ENCODE measurements around the gene N4BP2L2.

N4BP2L2 gene

DNA sequence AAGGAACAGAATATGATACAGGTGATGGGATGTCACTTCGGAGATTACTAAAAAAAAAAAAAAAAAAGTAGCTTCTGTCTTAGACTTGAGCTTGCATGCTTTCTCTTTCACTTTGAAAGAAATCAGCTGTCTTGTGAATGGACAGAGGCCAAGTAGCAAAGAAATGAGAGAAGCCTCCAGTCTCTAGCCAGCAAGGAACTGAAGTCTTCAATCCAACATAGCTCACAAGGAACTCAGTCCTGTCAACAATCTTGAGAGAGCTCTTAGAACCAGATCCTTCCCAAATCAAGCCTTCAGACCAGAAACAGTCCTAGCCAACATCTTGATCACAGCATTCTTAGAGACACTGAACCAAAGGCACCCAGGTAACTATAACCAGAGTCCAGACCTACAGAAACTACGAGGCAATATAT lies 7.7 kb downstream of the N4BP2L2 start:
- no peak for DNase-seq (ENCODE audit: low read depth, low spot score)
- Histone ChIP-seq H3K4me1 (ENCODE audit: insufficient read depth, insufficient read length) (no peaks in the 10 kb centered on the region), H3K9ac (ENCODE audit: insufficient read length, low read depth) (no peak overlapping the region), H3K36me3 (ENCODE audit: insufficient read depth, insufficient read length, low read length) (peaks cover 52% of the 10 kb centered on the region), H3K27me3 (ENCODE audit: insufficient read depth, insufficient read length) (no peaks in the 10 kb centered on the region), H3K9me3 (ENCODE audit: insufficient read depth, low read length) (no peaks in the 10 kb centered on the region), H3K4me3 (ENCODE audit: insufficient read length, low read depth) (no peak overlapping the region)
- TF ChIP-seq YY1 (IDR thresholded peaks at IDR 0.05; ENCODE audit: insufficient read depth, insufficient read length) (no peak), ZNF274 (IDR thresholded peaks at IDR 0.05; ENCODE audit: low read depth, low read length) (no peak), SUZ12 (IDR thresholded peaks at IDR 0.05; ENCODE audit: extremely low read depth, insufficient read depth, insufficient read length) (no peak)

DNA sequence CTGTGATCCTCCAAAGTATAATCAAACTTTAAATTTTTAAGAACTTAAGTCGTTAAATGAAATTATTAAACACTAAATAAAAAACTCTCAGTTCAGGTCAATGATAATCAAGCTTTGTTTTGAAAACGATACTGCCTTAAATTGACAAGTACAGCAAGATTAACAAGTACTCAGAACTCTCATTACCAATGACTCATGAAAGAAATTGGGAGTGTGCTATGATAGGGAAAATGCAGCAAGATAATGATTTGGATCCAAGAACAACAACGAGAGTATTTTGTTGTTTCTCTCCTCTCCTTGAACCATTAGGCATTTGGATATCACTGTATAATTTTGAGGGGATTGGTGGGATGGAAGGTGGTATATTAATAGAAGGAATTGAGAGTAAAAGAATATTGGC lies 10.2 kb downstream of the N4BP2L2 start:
- no peak for DNase-seq (ENCODE audit: low read depth, low spot score)
- Histone ChIP-seq H3K36me3 (ENCODE audit: insufficient read depth, insufficient read length, low read length) (peaks cover 37% of the 10 kb centered on the region), H3K9ac (ENCODE audit: insufficient read length, low read depth) (no peak overlapping the region), H3K4me3 (ENCODE audit: insufficient read length, low read depth) (no peak overlapping the region), H3K9me3 (ENCODE audit: insufficient read depth, low read length) (no peaks in the 10 kb centered on the region), H3K27me3 (ENCODE audit: insufficient read depth, insufficient read length) (no peaks in the 10 kb centered on the region), H3K4me1 (ENCODE audit: insufficient read depth, insufficient read length) (no peaks in the 10 kb centered on the region)
- TF ChIP-seq YY1 (IDR thresholded peaks at IDR 0.05; ENCODE audit: insufficient read depth, insufficient read length) (no peak), SUZ12 (IDR thresholded peaks at IDR 0.05; ENCODE audit: extremely low read depth, insufficient read depth, insufficient read length) (no peak), ZNF274 (IDR thresholded peaks at IDR 0.05; ENCODE audit: low read depth, low read length) (no peak)

DNA sequence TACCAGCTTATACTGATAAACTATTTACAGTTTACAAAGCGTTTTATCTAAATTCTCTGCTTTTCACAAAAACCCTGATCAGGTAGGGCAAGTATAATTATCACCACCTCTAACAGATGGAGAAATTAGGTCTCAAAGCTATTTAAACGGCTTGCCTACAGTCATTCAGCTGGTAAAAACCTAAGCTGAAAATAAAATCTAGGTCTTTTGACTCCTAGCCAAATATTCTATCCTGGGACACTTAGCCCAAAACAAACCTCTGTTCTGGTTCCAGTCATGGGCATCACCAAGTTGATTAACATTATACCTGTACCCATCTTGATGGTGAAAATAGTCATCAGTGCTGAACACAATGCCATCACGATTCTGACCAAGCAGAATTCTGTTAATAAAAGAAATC lies 11.4 kb downstream of the N4BP2L2 start:
- no peak for DNase-seq (ENCODE audit: low read depth, low spot score)
- Histone ChIP-seq H3K9ac (ENCODE audit: insufficient read length, low read depth) (no peak overlapping the region), H3K4me3 (ENCODE audit: insufficient read length, low read depth) (no peak overlapping the region), H3K27me3 (ENCODE audit: insufficient read depth, insufficient read length) (no peaks in the 10 kb centered on the region), H3K4me1 (ENCODE audit: insufficient read depth, insufficient read length) (no peaks in the 10 kb centered on the region), H3K36me3 (ENCODE audit: insufficient read depth, insufficient read length, low read length) (peaks cover 35% of the 10 kb centered on the region), H3K9me3 (ENCODE audit: insufficient read depth, low read length) (no peaks in the 10 kb centered on the region)
- TF ChIP-seq SUZ12 (IDR thresholded peaks at IDR 0.05; ENCODE audit: extremely low read depth, insufficient read depth, insufficient read length) = no peak
- TF ChIP-seq ZNF274 (IDR thresholded peaks at IDR 0.05; ENCODE audit: low read depth, low read length) = no peak
- no peak for TF ChIP-seq YY1 (IDR thresholded peaks at IDR 0.05; ENCODE audit: insufficient read depth, insufficient read length)

DNA sequence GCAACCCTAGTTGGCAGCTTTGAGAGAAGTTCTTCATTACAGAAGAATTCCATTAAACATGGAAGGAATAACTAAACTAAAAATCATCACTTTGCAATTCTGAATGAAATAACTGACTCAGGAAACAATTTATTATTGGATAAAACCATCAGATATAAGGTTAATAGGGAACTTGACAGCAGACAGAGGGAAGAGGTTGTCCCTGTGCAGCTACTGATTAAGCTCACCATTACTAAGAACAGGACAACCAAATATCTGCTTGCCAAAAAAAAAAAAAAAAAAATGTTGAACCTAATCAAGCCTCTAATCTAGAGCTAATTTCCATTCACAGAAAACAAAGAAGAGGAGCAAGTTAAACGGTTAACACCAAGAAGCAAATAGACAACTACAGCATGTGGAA lies 12.8 kb downstream of the N4BP2L2 start:
- Histone ChIP-seq H3K4me1 (ENCODE audit: insufficient read depth, insufficient read length) (no peaks in the 10 kb centered on the region), H3K27me3 (ENCODE audit: insufficient read depth, insufficient read length) (no peaks in the 10 kb centered on the region), H3K4me3 (ENCODE audit: insufficient read length, low read depth) (no peak overlapping the region), H3K9ac (ENCODE audit: insufficient read length, low read depth) (no peak overlapping the region), H3K9me3 (ENCODE audit: insufficient read depth, low read length) (no peaks in the 10 kb centered on the region), H3K36me3 (ENCODE audit: insufficient read depth, insufficient read length, low read length) (peaks cover 30% of the 10 kb centered on the region)
- TF ChIP-seq SUZ12 (IDR thresholded peaks at IDR 0.05; ENCODE audit: extremely low read depth, insufficient read depth, insufficient read length) (no peak), YY1 (IDR thresholded peaks at IDR 0.05; ENCODE audit: insufficient read depth, insufficient read length) (no peak), ZNF274 (IDR thresholded peaks at IDR 0.05; ENCODE audit: low read depth, low read length) (no peak)
- no peak for DNase-seq (ENCODE audit: low read depth, low spot score)

DNA sequence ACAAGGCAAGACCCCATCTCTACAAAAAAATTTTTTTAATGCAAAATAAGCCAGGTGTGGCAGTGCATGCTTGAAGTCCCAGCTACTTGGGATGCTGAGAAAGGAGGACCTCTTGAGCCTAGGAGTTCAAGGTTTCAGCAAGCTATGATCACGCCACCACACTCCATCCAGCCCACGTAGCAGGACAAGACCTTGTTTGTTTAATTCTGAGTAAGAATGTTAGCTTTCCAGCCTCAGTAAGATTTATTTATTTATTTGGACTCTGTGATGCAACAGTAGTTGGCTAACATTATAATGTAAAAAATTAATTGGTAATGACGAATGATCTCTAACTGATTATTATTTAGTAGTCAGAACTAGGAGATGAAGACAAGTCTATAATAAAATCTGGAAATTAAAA lies 23.3 kb downstream of the N4BP2L2 start:
- DNase-seq (ENCODE audit: low read depth, low spot score) = no peak
- no peaks in the 10 kb centered on the region for H3K27me3 ChIP-seq (ENCODE audit: insufficient read depth, insufficient read length)

DNA sequence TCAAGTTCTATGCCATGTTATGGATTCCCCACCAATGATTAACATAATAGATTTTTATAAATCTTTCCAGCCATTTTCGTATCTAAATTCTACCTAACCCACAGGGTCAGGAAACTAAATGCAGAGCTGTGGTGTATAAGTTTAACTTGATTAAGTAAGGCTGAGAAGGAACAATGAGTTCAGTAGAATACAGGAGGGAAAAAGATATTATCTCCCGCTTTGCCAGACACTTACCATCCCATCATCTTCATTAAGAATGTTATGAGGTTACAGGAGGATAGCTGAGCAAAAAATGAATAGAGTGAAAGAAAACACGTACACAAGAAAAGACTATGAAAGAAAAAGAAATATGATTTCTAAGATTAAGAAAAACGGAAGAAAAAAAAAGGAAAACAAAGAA lies 27.1 kb downstream of the N4BP2L2 start:
- Histone ChIP-seq H3K4me1 (ENCODE audit: insufficient read depth, insufficient read length) (no peaks in the 10 kb centered on the region), H3K9me3 (ENCODE audit: insufficient read depth, low read length) (no peaks in the 10 kb centered on the region), H3K27me3 (ENCODE audit: insufficient read depth, insufficient read length) (no peaks in the 10 kb centered on the region), H3K36me3 (ENCODE audit: insufficient read depth, insufficient read length, low read length) (peaks cover 38% of the 10 kb centered on the region), H3K9ac (ENCODE audit: insufficient read length, low read depth) (no peak overlapping the region), H3K4me3 (ENCODE audit: insufficient read length, low read depth) (no peak overlapping the region)
- DNase-seq (ENCODE audit: low read depth, low spot score) = no peak
- no peak for TF ChIP-seq SUZ12 (IDR thresholded peaks at IDR 0.05; ENCODE audit: extremely low read depth, insufficient read depth, insufficient read length)
- TF ChIP-seq ZNF274 (IDR thresholded peaks at IDR 0.05; ENCODE audit: low read depth, low read length) = no peak
- TF ChIP-seq YY1 (IDR thresholded peaks at IDR 0.05; ENCODE audit: insufficient read depth, insufficient read length) = no peak

More for the DNA sequence above, 23.3 kb downstream of the N4BP2L2 start:
- no peak for TF ChIP-seq ZNF274 (IDR thresholded peaks at IDR 0.05; ENCODE audit: low read depth, low read length)
- TF ChIP-seq SUZ12 (IDR thresholded peaks at IDR 0.05; ENCODE audit: extremely low read depth, insufficient read depth, insufficient read length) = no peak
- TF ChIP-seq YY1 (IDR thresholded peaks at IDR 0.05; ENCODE audit: insufficient read depth, insufficient read length) = no peak
- Histone ChIP-seq H3K4me3 (ENCODE audit: insufficient read length, low read depth) (no peak overlapping the region), H3K4me1 (ENCODE audit: insufficient read depth, insufficient read length) (no peaks in the 10 kb centered on the region), H3K9me3 (ENCODE audit: insufficient read depth, low read length) (no peaks in the 10 kb centered on the region), H3K36me3 (ENCODE audit: insufficient read depth, insufficient read length, low read length) (peaks cover 63% of the 10 kb centered on the region), H3K9ac (ENCODE audit: insufficient read length, low read depth) (no peak overlapping the region)

DNA sequence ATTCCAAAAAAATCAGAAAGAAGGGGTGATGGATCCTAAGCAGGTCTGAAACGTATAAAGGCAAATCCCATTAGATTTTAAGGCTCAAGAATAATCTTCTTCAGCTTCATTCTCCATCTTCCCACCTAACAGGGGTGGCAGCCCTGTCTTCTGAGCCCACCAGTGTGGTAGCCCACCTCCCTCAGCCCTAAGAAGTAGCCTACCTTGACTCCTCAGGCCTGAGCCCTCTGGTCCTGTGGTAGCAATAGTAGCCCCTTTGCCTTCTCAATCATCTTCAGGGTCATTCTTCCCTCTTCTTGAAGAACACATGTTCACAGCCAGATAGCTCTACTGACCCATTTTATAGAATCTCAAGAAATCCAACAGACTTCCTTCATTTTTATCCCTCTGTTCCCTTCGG lies 33.7 kb downstream of the N4BP2L2 start:
- TF ChIP-seq ZNF274 (IDR thresholded peaks at IDR 0.05; ENCODE audit: low read depth, low read length) (no peak), YY1 (IDR thresholded peaks at IDR 0.05; ENCODE audit: insufficient read depth, insufficient read length) (no peak), SUZ12 (IDR thresholded peaks at IDR 0.05; ENCODE audit: extremely low read depth, insufficient read depth, insufficient read length) (no peak)
- no peak overlapping the region for H3K9ac ChIP-seq (ENCODE audit: insufficient read length, low read depth)
- no peaks in the 10 kb centered on the region for H3K4me1 ChIP-seq (ENCODE audit: insufficient read depth, insufficient read length)
- peaks cover 9% of the 10 kb centered on the region for H3K36me3 ChIP-seq (ENCODE audit: insufficient read depth, insufficient read length, low read length)
- DNase-seq (ENCODE audit: low read depth, low spot score) = no peak
- no peak overlapping the region for H3K4me3 ChIP-seq (ENCODE audit: insufficient read length, low read depth)
- no peaks in the 10 kb centered on the region for H3K27me3 ChIP-seq (ENCODE audit: insufficient read depth, insufficient read length)
- no peaks in the 10 kb centered on the region for H3K9me3 ChIP-seq (ENCODE audit: insufficient read depth, low read length)
